CD14-positive monocyte (primary cell): ENCODE measurements around the gene TPX2. TPM values are rescaled to one million over a fixed set of nuclear protein-coding genes. Genes with fewer than 3 reads are reported as not detected.

ENCODE experiments used
- DNase-seq, 3 donors: peaks; one replicate each; pipeline ENCODE4 v3.0.0-alpha.2; 2011 to 2022
- H2AFZ ChIP-seq: 2 replicates; pipeline ENCODE4 v1.6.0; 2012; ENCODE audit warnings: mild to moderate bottlenecking, low read depth, low read length, inconsistent platforms; ENCODE audit not compliant: insufficient read depth, poor library complexity, severe bottlenecking
- H3K27ac ChIP-seq, 2 donors: 1 replicate in 1 of 2; 2 replicates in 1 of 2; pipeline ENCODE4 v1.5.1; 2012 to 2013; ENCODE audit warnings: low read length in 2 of 2, control low read depth in 1 of 2, inconsistent platforms in 1 of 2, low read depth in 1 of 2, mild to moderate bottlenecking in 1 of 2
- H3K27me3 ChIP-seq, 2 donors: one replicate each; pipeline versions ENCODE4 v1.6.0 to v1.6.1; 2011 to 2013; ENCODE audit warnings: low read length in 2 of 2; ENCODE audit not compliant: control insufficient read depth in 2 of 2, insufficient read depth in 2 of 2
- H3K36me3 ChIP-seq, 2 donors: replicated peaks in 1 of 2; 1 replicate in 1 of 2; 2 replicates in 1 of 2; pipeline versions ENCODE4 v1.5.1 to v1.6.1; 2012 to 2013; ENCODE audit warnings: low read length in 2 of 2, control low read depth in 1 of 2, inconsistent platforms in 1 of 2, mild to moderate bottlenecking in 1 of 2; ENCODE audit not compliant: insufficient read depth in 2 of 2, control insufficient read depth in 1 of 2
- H3K4me1 ChIP-seq, 2 donors: 1 replicate in 1 of 2; 2 replicates in 1 of 2; pipeline versions ENCODE4 v1.5.1 to v1.6.1; 2012 to 2013; ENCODE audit warnings: low read length in 2 of 2, control low read depth in 1 of 2, inconsistent platforms in 1 of 2, mild to moderate bottlenecking in 1 of 2, moderate library complexity in 1 of 2; ENCODE audit not compliant: insufficient read depth in 2 of 2, control insufficient read depth in 1 of 2
- H3K4me2 ChIP-seq: replicated peaks from 2 replicates; pipeline ENCODE3; 2012; ENCODE audit warnings: low read length, moderate library complexity, mild to moderate bottlenecking; ENCODE audit not compliant: poor library complexity, severe bottlenecking; ENCODE audit errors: extremely low read depth
- H3K4me3 ChIP-seq, 3 experiments: fragments of 200-600 bp in 1 of 3; sonication (generic) in 1 of 3; replicated peaks in 1 of 3; 1 replicate in 2 of 3; 2 replicates in 1 of 3; pipeline ENCODE4 v1.5.1; 2011 to 2013; ENCODE audit warnings: low read length in 3 of 3, mild to moderate bottlenecking in 3 of 3, control low read depth in 2 of 3, low read depth in 2 of 3, inconsistent platforms in 1 of 3, moderate library complexity in 1 of 3
- H3K79me2 ChIP-seq: 2 replicates; pipeline ENCODE4 v1.6.0; 2012; ENCODE audit warnings: mild to moderate bottlenecking, control low read depth, inconsistent platforms, low read length, moderate library complexity; ENCODE audit not compliant: insufficient read depth
- H3K9ac ChIP-seq: 2 replicates; pipeline ENCODE4 v1.6.0; 2017; ENCODE audit warnings: low read length, mild to moderate bottlenecking; ENCODE audit not compliant: insufficient read depth, poor library complexity, severe bottlenecking
- H3K9me3 ChIP-seq, 2 donors: replicated peaks in 1 of 2; 1 replicate in 1 of 2; 2 replicates in 1 of 2; pipeline versions ENCODE4 v1.5.1 to v1.6.1; 2012 to 2013; ENCODE audit warnings: low read length in 2 of 2, control low read depth in 1 of 2; ENCODE audit not compliant: control insufficient read depth in 1 of 2, insufficient read depth in 1 of 2
- H4K20me1 ChIP-seq: 2 replicates; pipeline ENCODE4 v1.6.0; 2012; ENCODE audit warnings: mild to moderate bottlenecking, low read length, control low read depth, moderate library complexity; ENCODE audit not compliant: insufficient read depth
- H3K27ac Mint-ChIP-seq, 7 donors: one replicate each; pipeline ENCODE4 v1.8.0; 2020; ENCODE audit warnings: mild to moderate bottlenecking in 7 of 7, mixed read lengths in 7 of 7, moderate library complexity in 6 of 7, inconsistent platforms in 2 of 7
- H3K27me3 Mint-ChIP-seq, 3 donors: one replicate each; pipeline ENCODE4 v1.8.0; 2021 to 2022; ENCODE audit warnings: low read depth in 3 of 3, mild to moderate bottlenecking in 3 of 3, mixed read lengths in 3 of 3, moderate library complexity in 3 of 3, inconsistent platforms in 1 of 3
- H3K36me3 Mint-ChIP-seq, 2 donors: one replicate each; pipeline ENCODE4 v1.8.0; 2020; ENCODE audit warnings: mixed read lengths in 2 of 2, inconsistent platforms in 1 of 2, mild to moderate bottlenecking in 1 of 2
- H3K4me1 Mint-ChIP-seq: one replicate; pipeline ENCODE4 v1.8.0; 2020; ENCODE audit warnings: mild to moderate bottlenecking, mixed read lengths
- H3K4me3 Mint-ChIP-seq, 2 donors: one replicate each; pipeline ENCODE4 v1.8.0; 2020; ENCODE audit warnings: mild to moderate bottlenecking in 2 of 2, mixed read lengths in 2 of 2, moderate library complexity in 1 of 2
- H3K9me3 Mint-ChIP-seq, 7 donors: one replicate each; pipeline ENCODE4 v1.8.0; 2020 to 2022; ENCODE audit warnings: mixed read lengths in 7 of 7, mild to moderate bottlenecking in 6 of 7, moderate library complexity in 6 of 7, inconsistent platforms in 2 of 7
- CTCF ChIP-seq: fragments of 200-600 bp; IDR thresholded peaks from one replicate; pipeline ENCODE4 v1.8.0; 2022; ENCODE audit warnings: antibody characterized with exemption, mild to moderate bottlenecking
- WGBS: methylation state at CpG from one replicate; pipeline ENCODE4 v1.1.5; 2013; ENCODE audit warnings: missing lambda C conversion rate; ENCODE audit not compliant: insufficient coverage; 5-methylcytosine and 5-hydroxymethylcytosine counted together
- intact Hi-C, 2 donors: fragments of 100-400 bp; cut with micrococcal nuclease; formaldehyde crosslinking; loops; one replicate each; pipeline versions ENCODE4 v1.15.0 to v1.15.1; 2023
- polyA plus RNA-seq, 3 donors: library from polyadenylated mRNA; depleted of rRNA in 1 of 3; unstranded in 2 of 3; stranded (reverse) in 1 of 3; fragments of 300-500 nt in 2 of 3; fragments of >200 nt in 1 of 3; fragmentation: Illumina TruSeq in 2 of 3; gene quantifications; 1 replicate in 2 of 3; 2 replicates in 1 of 3; pipeline ENCODE4 v1.2.3, GENCODE V29; 2012 to 2021

Gene TPX2
- polyA plus RNA-seq, 3 donors, result 0.06 TPM; not detected in 2

GRCh38 chr20:31815408-31816188 lies 76.5 kb downstream of the TPX2 start:
- H3K9me3 Mint-ChIP-seq, result no peaks in the 10 kb centered on the region
- no peaks in the 10 kb centered on the region for H3K9me3 ChIP-seq

GRCh38 chr20:31816221-31816620 lies 77.1 kb downstream of the TPX2 start:
- H3K9ac ChIP-seq, result no peak overlapping the region
- no peaks in the 10 kb centered on the region for H4K20me1 ChIP-seq
- H3K27ac Mint-ChIP-seq, result peak overlapping the region in 1 of 7 donors; percentile 57
- intact Hi-C loops, result no loop called here
- H3K9me3 ChIP-seq, result no peaks in the 10 kb centered on the region
- no peak for TF ChIP-seq CTCF
- H3K4me3 Mint-ChIP-seq, result no peak overlapping the region
- no peaks in the 10 kb centered on the region for H3K9me3 Mint-ChIP-seq
- no peaks in the 10 kb centered on the region for H3K4me1 Mint-ChIP-seq
- H2AFZ ChIP-seq, result no peak overlapping the region
- no peak overlapping the region for H3K4me2 ChIP-seq
- peaks cover 0 to 3% of the 10 kb centered on the region in 2 donors for H3K36me3 Mint-ChIP-seq
- H3K27ac ChIP-seq, result no peak overlapping the region
- no peaks in the 10 kb centered on the region for H3K79me2 ChIP-seq
- peaks cover 2 to 3% (median 2%) of the 10 kb centered on the region in 3 donors for H3K27me3 Mint-ChIP-seq
- DNase-seq, result no peak
- H3K27me3 ChIP-seq, result no peaks in the 10 kb centered on the region
- no peaks in the 10 kb centered on the region for H3K36me3 ChIP-seq
- no peaks in the 10 kb centered on the region for H3K4me1 ChIP-seq
- WGBS, result no CpG with 5 or more reads among the region's 5 CpGs
- H3K4me3 ChIP-seq, result no peak overlapping the region

More at GRCh38 chr20:31815408-31816188, 76.5 kb downstream of the TPX2 start:
- Histone ChIP-seq H3K9ac (no peak overlapping the region), H4K20me1 (no peaks in the 10 kb centered on the region), H3K4me1 (peaks cover 2 to 3% of the 10 kb centered on the region in 2 donors), H3K27ac (no peak overlapping the region), H3K4me2 (no peak overlapping the region), H3K27me3 (no peaks in the 10 kb centered on the region), H3K79me2 (no peaks in the 10 kb centered on the region), H3K4me3 (no peak overlapping the region), H2AFZ (no peak overlapping the region), H3K36me3 (no peaks in the 10 kb centered on the region)
- Mint-ChIP-seq H3K27ac (no peak overlapping the region), H3K4me1 (peaks cover 4% of the 10 kb centered on the region), H3K4me3 (no peak overlapping the region), H3K27me3 (peaks cover 2 to 3% (median 2%) of the 10 kb centered on the region in 3 donors), H3K36me3 (peaks cover 0 to 7% of the 10 kb centered on the region in 2 donors)
- WGBS, result 68% methylated on average over 9 of the region's 9 CpGs
- DNase-seq, result no peak
- no peak for TF ChIP-seq CTCF
- intact Hi-C loops, result no loop called here
